ENCODE measurements around the gene RUNX3. TPM values are rescaled to one million over a fixed set of nuclear protein-coding genes. Genes with fewer than 3 reads are reported as not detected.

Gene RUNX3
- total and polyA plus RNA-seq, 5 donors from 2014 or later = 12.0 to 268 (median 17.5) TPM

DNA sequence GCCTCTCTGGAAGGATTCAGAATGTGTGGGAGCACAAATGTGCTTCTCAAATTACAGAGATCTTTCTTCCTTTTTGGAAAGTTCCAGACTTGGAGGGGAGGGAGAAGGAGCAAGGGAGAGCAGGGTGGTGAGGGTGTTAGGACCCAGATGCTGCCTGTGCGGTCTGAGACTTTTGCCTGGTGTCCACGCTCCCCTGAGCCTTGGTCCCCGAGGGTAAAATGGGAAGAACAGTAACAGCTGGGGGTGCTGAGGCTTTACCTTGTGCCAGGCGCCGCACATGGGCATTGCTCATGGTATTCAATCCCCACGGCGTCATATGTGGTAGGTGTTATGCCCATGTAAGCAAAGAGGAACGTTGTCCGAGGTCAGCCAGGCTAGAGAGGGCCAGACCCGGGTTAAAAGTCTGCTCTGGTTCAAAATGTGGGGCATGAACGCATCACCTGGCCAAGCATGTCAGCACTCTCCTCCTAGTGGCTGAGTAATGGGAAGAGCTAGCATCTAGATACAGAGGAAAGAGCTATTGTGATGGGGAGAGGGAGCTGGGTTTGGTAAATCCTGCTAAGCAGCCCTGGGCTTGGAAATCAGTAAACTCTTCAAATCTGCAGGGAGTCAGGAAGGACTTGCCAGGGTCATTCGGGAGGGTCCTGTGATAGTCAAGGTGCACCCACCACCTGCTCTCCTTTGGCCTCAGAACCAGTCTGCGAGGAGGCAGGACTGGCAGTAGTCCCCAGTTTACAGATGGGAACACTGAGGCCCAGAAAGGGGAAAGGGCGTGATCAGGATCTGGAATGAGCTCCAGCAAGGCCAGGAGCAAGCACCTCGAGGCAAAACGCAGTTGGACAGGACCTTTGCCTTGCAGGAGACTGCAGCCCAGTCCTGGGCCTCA, 4.5 kb upstream of the RUNX3 start:
- Mint-ChIP-seq H3K27me3 (peaks cover 6% of the 10 kb centered on the region), H3K4me1 (peaks cover 0 to 40% (median 2%) of the 10 kb centered on the region in 4 donors), H3K9me3 (no peaks in the 10 kb centered on the region), H3K36me3 (peaks cover 8% of the 10 kb centered on the region), H3K27ac (peak overlapping the region; percentile 44 to 50 (median 46)), H3K4me3 (peak overlapping the region in 1 of 4 donors; percentile 10)
- DNase-seq (no peak), ATAC-seq (ENCODE audit: low read depth in 2 of 2) (no peak)
- peaks cover 34% of the 10 kb centered on the region for H3K4me1 ChIP-seq (ENCODE audit: control insufficient read depth, insufficient read depth, low read length, poor library complexity, severe bottlenecking)
- H3K9me3 ChIP-seq (ENCODE audit: control insufficient read depth in 2 of 2, low read length in 2 of 2) = no peaks in the 10 kb centered on the region
- no peak overlapping the region for H3K4me3 ChIP-seq (ENCODE audit: low read depth, low read length)
- no peaks in the 10 kb centered on the region for H3K27me3 ChIP-seq (ENCODE audit: control insufficient read depth, insufficient read depth, low read length)
- no peaks in the 10 kb centered on the region for H3K36me3 ChIP-seq (ENCODE audit: control insufficient read depth, insufficient read depth, low read length)
- no peak overlapping the region for H3K27ac ChIP-seq (ENCODE audit: insufficient read depth, low read length, poor library complexity, severe bottlenecking)

DNA sequence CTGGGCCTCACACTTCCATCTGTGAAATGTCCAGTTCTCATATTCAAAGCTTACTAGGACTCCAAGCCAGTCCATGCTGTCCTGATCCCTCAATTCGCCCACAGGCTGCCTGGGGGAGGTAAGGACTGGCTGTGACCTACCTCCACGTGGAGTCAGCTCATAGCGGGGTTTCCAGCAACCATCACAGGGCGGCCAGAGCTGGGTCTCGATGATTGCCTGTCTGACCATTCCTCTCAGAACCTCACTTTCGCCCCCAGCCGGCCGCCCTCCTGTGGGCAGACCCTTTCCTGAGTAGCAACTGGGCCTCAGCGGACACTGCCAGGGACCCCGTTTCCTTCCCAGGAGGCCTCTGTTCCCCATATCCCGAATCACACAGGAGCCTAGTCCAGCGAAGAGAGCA, 3.4 kb upstream of the RUNX3 start:
- peaks cover 0 to 2% (median 0%) of the 10 kb centered on the region in 7 donors for H3K9me3 Mint-ChIP-seq
- Histone ChIP-seq H3K27ac (ENCODE audit: insufficient read depth, low read length, poor library complexity, severe bottlenecking) (no peak overlapping the region), H3K27me3 (ENCODE audit: control insufficient read depth, insufficient read depth, low read length) (no peaks in the 10 kb centered on the region), H3K4me1 (ENCODE audit: control insufficient read depth, insufficient read depth, low read length, poor library complexity, severe bottlenecking) (peaks cover 35% of the 10 kb centered on the region), H3K4me3 (ENCODE audit: low read depth, low read length) (no peak overlapping the region), H3K36me3 (ENCODE audit: control insufficient read depth, insufficient read depth, low read length) (no peaks in the 10 kb centered on the region), H3K9me3 (ENCODE audit: control insufficient read depth in 2 of 2, low read length in 2 of 2) (no peaks in the 10 kb centered on the region)
- peak overlapping the region in 1 of 3 donors; percentile 71 for H3K27ac Mint-ChIP-seq
- DNase-seq (no peak), ATAC-seq (ENCODE audit: low read depth in 2 of 2) (no peak)
- peaks cover 0 to 40% (median 2%) of the 10 kb centered on the region in 4 donors for H3K4me1 Mint-ChIP-seq
- H3K36me3 Mint-ChIP-seq = peaks cover 3% of the 10 kb centered on the region
- H3K27me3 Mint-ChIP-seq = peaks cover 10% of the 10 kb centered on the region
- H3K4me3 Mint-ChIP-seq = peak overlapping the region; percentile 7 to 82 (median 71)

DNA sequence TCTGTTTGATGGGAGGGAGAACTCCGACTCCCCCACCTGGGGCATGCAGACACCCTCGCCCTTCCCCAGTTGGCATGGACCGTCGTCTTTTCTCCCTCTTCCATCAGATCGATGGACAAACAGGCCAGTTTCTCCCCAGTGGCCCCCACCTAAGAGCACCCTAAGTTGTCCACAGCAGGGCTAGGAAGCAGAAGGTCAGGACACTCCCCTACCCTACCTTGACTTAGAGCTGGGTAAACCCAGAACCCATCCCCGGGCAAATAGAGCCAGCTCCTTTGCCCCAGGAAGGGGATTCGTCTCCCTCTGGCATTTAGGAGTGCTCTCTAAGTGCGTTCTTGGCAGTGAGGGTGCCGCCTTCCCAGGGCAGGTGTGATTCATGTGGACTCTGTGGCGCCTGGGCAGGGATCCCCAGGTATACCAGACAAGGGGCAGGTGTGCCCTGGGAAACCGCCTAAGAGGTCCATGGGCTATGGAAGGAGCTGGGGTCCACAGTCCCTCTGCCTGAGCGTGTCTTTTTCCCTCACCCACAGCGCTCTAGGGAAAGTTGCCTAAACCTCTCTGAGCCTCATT, 2.7 kb upstream of the RUNX3 start:
- H3K27me3 ChIP-seq (ENCODE audit: control insufficient read depth, insufficient read depth, low read length) = no peaks in the 10 kb centered on the region
- ATAC-seq (ENCODE audit: low read depth in 2 of 2) (no peak), DNase-seq (no peak)
- no peaks in the 10 kb centered on the region for H3K36me3 ChIP-seq (ENCODE audit: control insufficient read depth, insufficient read depth, low read length)
- no peak overlapping the region for H3K27ac ChIP-seq (ENCODE audit: insufficient read depth, low read length, poor library complexity, severe bottlenecking)
- peaks cover 41% of the 10 kb centered on the region for H3K4me1 ChIP-seq (ENCODE audit: control insufficient read depth, insufficient read depth, low read length, poor library complexity, severe bottlenecking)
- peak overlapping the region; percentile 64 to 82 (median 76) for H3K4me3 Mint-ChIP-seq
- peaks cover 10% of the 10 kb centered on the region for H3K27me3 Mint-ChIP-seq
- peaks cover 0 to 42% (median 3%) of the 10 kb centered on the region in 4 donors for H3K4me1 Mint-ChIP-seq
- H3K36me3 Mint-ChIP-seq = peaks cover 2% of the 10 kb centered on the region
- H3K27ac Mint-ChIP-seq = peak overlapping the region; percentile 52 to 65 (median 54)
- H3K9me3 Mint-ChIP-seq = peaks cover 0 to 2% (median 0%) of the 10 kb centered on the region in 7 donors
- H3K9me3 ChIP-seq (ENCODE audit: control insufficient read depth in 2 of 2, low read length in 2 of 2) = no peaks in the 10 kb centered on the region
- peak overlapping the region; percentile 13 for H3K4me3 ChIP-seq (ENCODE audit: low read depth, low read length)

DNA sequence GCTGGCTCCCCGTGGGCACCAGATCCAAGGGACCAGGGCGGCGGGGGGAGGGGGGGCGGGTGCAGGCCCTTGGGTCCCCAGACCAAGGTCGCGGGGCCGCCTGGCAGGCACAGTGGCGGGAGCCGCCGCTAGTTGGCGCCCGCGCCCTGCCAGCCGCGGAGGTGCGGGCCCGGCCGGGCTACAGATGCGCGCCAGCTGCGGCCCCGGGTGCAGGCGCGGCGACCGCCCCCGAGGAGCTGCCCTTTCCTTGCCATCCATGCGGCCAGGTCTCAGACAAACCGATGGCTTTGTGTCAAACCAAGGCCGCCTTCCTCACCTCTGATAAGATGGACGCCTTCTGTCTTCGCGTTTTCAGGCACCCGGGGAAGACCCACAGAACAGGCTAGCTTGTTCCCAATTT, 2.2 kb upstream of the RUNX3 start:
- Mint-ChIP-seq H3K4me3 (peak overlapping the region in 3 of 4 donors; percentile 64 to 82 (median 74)), H3K9me3 (peaks cover 0 to 2% (median 0%) of the 10 kb centered on the region in 7 donors), H3K36me3 (peaks cover 3% of the 10 kb centered on the region), H3K27me3 (peaks cover 10% of the 10 kb centered on the region), H3K4me1 (peaks cover 0 to 45% (median 4%) of the 10 kb centered on the region in 4 donors), H3K27ac (peak overlapping the region in 2 of 3 donors; percentile 52 to 54)
- DNase-seq (peak; percentile 48 to 68 (median 56)), ATAC-seq (ENCODE audit: low read depth in 2 of 2) (peak; percentile 9 to 27)
- Histone ChIP-seq H3K4me3 (ENCODE audit: low read depth, low read length) (peak overlapping the region; percentile 13), H3K9me3 (ENCODE audit: control insufficient read depth in 2 of 2, low read length in 2 of 2) (no peaks in the 10 kb centered on the region), H3K27ac (ENCODE audit: insufficient read depth, low read length, poor library complexity, severe bottlenecking) (no peak overlapping the region), H3K27me3 (ENCODE audit: control insufficient read depth, insufficient read depth, low read length) (no peaks in the 10 kb centered on the region), H3K36me3 (ENCODE audit: control insufficient read depth, insufficient read depth, low read length) (no peaks in the 10 kb centered on the region), H3K4me1 (ENCODE audit: control insufficient read depth, insufficient read depth, low read length, poor library complexity, severe bottlenecking) (peaks cover 46% of the 10 kb centered on the region)

DNA sequence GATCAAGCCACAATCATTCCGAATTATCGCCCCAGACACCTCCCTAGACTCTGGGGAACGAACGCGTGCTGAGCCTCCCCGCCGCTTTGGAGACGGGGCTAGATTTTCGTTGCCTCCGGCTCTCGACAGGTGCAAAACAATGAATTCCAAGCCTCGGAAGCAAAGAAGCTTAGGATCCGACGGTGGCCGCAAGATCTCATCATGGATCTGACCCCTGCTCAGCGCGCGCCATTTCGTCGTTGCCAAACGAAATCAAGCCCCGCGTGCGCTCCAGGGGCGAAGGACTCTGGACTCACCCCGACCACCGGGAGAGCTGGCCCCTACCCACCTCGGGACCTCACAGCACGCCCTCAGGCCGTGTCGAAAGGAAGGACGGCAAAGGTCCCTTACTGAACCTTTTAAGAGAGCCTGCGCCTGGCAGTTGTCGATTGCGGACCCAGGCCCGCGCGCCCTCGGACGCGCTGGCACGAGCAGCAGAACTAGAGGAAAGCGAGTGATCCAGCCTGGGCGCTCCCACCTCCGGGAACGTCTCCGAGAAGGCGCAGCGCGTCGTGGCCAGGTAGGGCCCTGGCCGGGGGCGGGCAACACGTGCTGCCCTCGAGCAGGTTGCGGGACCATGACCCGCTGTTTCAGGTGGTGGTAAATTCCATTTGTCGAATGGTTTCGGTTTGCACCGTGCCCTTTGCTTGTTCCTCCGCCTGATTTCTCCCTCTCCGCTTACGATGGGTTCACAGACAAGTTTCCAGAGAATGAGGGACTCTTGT, 1.6 kb upstream of the RUNX3 start:
- DNase-seq (no peak), ATAC-seq (ENCODE audit: low read depth in 2 of 2) (no peak)
- Histone ChIP-seq H3K9me3 (ENCODE audit: control insufficient read depth in 2 of 2, low read length in 2 of 2) (no peaks in the 10 kb centered on the region), H3K27me3 (ENCODE audit: control insufficient read depth, insufficient read depth, low read length) (no peaks in the 10 kb centered on the region), H3K36me3 (ENCODE audit: control insufficient read depth, insufficient read depth, low read length) (peaks cover 5% of the 10 kb centered on the region), H3K4me3 (ENCODE audit: low read depth, low read length) (no peak overlapping the region), H3K4me1 (ENCODE audit: control insufficient read depth, insufficient read depth, low read length, poor library complexity, severe bottlenecking) (peaks cover 53% of the 10 kb centered on the region), H3K27ac (ENCODE audit: insufficient read depth, low read length, poor library complexity, severe bottlenecking) (no peak overlapping the region)
- Mint-ChIP-seq H3K27ac (peak overlapping the region in 2 of 3 donors; percentile 14 to 59), H3K36me3 (peaks cover 3% of the 10 kb centered on the region), H3K4me1 (peaks cover 0 to 50% (median 4%) of the 10 kb centered on the region in 4 donors), H3K9me3 (peaks cover 0 to 2% (median 0%) of the 10 kb centered on the region in 7 donors), H3K4me3 (peak overlapping the region in 3 of 4 donors; percentile 53 to 95 (median 62)), H3K27me3 (peaks cover 10% of the 10 kb centered on the region)

DNA sequence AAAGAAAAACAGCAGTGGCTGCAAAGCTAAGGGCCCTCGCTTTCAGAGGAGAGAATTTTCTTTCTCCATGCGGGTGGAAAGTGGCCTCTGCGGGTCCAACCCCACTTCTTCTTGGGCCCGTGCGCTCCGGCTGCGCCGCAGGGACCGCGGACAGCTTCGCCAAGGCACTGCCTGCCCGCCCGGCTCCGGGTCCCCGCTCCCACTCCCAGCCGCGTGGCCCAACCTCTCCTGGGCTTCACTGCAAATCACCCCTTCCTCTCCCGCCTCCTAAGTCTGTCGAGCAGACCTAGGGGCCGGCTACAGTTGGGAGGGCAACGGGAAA, 1.0 kb upstream of the RUNX3 start:
- Mint-ChIP-seq H3K27me3 (peaks cover 10% of the 10 kb centered on the region), H3K27ac (peak overlapping the region; percentile 82), H3K9me3 (peaks cover 0 to 2% (median 0%) of the 10 kb centered on the region in 7 donors), H3K36me3 (peaks cover 8% of the 10 kb centered on the region), H3K4me1 (peaks cover 0 to 53% (median 6%) of the 10 kb centered on the region in 4 donors), H3K4me3 (peak overlapping the region; percentile 57 to 95 (median 84))
- no peak for DNase-seq
- H3K4me3 ChIP-seq (ENCODE audit: low read depth, low read length) = no peak overlapping the region
- no peaks in the 10 kb centered on the region for H3K9me3 ChIP-seq (ENCODE audit: control insufficient read depth in 2 of 2, low read length in 2 of 2)
- ATAC-seq (ENCODE audit: low read depth in 2 of 2) = no peak
- H3K27ac ChIP-seq (ENCODE audit: insufficient read depth, low read length, poor library complexity, severe bottlenecking) = peak overlapping the region; percentile 98
- H3K4me1 ChIP-seq (ENCODE audit: control insufficient read depth, insufficient read depth, low read length, poor library complexity, severe bottlenecking) = peaks cover 57% of the 10 kb centered on the region
- H3K27me3 ChIP-seq (ENCODE audit: control insufficient read depth, insufficient read depth, low read length) = no peaks in the 10 kb centered on the region
- peaks cover 10% of the 10 kb centered on the region for H3K36me3 ChIP-seq (ENCODE audit: control insufficient read depth, insufficient read depth, low read length)
